GM18511 (cell line): ENCODE measurements around the gene MEI1.

Source experiments
- ATAC-seq: cut with Tn5 transposase; IDR thresholded peaks from one replicate; pipeline ENCODE4 v1.9.1; 2021; ENCODE audit warnings: mild to moderate bottlenecking, moderate library complexity; ENCODE audit not compliant: unreplicated experiment

Gene MEI1

DNA sequence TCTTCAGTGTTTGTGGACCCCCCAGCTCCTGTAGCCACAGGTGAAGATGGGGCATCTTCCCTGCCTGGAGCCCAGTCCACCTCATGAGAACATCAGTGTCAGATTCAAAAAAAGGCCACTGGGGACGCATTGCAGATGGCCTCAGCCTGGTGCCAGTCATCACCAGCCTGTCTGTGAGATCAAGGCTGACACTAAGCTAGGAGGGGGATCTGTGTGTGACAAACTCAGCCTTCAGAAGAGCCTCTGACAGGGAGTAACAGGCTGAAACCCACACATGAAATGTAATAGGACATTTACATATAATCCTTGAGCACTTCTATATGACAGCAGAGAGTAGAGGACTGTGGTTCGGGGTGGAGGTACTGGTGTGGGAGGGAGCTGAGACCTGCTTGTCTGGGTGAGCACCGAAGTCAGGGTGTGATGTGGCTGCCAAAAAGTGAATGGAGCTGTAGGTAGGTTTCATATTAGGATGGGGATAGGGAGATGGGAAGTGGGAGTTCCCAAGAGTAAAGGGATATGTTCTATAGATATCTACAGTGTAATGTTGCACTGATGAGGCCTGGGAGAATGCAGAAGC lies 80.7 kb downstream of the MEI1 start:
- no peak for ATAC-seq

- ATAC-seq: peak; percentile 97
Observed at GRCh38 chr22:41780746-41781505, 81.6 kb downstream of the MEI1 start.

- peak; percentile 53 for ATAC-seq
Observed at GRCh38 chr22:41781507-41781906, 82.2 kb downstream of the MEI1 start.

GRCh38 chr22:41782316-41782715 lies 83.0 kb downstream of the MEI1 start:
- ATAC-seq: no peak

DNA sequence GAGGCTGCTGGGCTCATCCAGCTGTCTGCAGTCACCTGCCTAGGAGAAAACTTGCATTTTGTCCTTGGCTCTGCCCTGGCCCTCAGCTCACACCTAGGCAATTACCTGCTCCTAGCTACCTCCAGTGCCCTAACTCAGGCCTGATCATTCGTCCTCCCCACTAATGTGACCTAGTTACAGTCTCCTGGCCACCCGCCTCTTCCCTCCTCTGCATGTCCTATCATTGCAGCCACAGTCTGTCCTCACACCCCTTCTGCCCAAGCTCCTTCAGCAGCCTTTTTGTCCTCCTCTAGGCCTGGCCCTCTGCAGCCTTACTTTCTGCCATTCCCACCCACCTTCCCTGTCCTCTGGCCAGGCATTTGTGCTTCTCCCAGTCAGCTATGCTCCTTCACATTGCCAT lies 83.4 kb downstream of the MEI1 start:
- ATAC-seq: no peak

- no peak for ATAC-seq
Observed at GRCh38 chr22:41787331-41787730, 88.0 kb downstream of the MEI1 start.

GRCh38 chr22:41793871-41794270 lies 94.6 kb downstream of the MEI1 start:
- no peak for ATAC-seq

- ATAC-seq: no peak
Observed at GRCh38 chr22:41798736-41799135, 99.4 kb downstream of the MEI1 start.

GRCh38 chr22:41799486-41800347 lies 100.4 kb downstream of the MEI1 start:
- peak; percentile 36 for ATAC-seq

- peak; percentile 91 for ATAC-seq
Observed at GRCh38 chr22:41800348-41801146, 101.2 kb downstream of the MEI1 start, which contains the start of gene CCDC134. Gene CCDC134, plus strand, starts transcription at chr22:41800679. Its CDS starts 8,212 bp downstream, at chr22:41808891.

GRCh38 chr22:41801147-41801819 lies 102.0 kb downstream of the MEI1 start:
- no peak for ATAC-seq

GRCh38 chr22:41801886-41802285 lies 102.6 kb downstream of the MEI1 start:
- ATAC-seq: no peak

DNA sequence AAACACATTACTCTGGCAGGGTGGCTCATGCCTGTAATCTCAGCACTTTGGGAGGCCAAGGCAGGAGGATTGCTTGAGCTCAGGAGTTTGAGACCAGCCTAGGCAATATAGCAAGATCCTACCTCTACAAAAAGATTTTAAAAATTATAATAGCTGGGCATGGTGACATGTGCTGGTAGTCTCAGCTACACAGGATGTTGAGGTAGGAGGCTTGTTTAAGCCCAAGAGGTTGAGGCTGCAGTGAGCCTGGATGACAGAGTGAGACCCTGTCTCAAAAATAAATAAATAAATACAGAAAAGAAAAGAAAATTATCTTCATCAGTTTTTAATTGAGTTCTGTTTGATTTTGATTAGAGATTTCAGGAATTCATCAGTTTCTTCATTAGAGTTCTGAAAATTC lies 106.3 kb downstream of the MEI1 start:
- ATAC-seq: no peak

GRCh38 chr22:41808400-41808799 lies 109.1 kb downstream of the MEI1 start:
- ATAC-seq: no peak

DNA sequence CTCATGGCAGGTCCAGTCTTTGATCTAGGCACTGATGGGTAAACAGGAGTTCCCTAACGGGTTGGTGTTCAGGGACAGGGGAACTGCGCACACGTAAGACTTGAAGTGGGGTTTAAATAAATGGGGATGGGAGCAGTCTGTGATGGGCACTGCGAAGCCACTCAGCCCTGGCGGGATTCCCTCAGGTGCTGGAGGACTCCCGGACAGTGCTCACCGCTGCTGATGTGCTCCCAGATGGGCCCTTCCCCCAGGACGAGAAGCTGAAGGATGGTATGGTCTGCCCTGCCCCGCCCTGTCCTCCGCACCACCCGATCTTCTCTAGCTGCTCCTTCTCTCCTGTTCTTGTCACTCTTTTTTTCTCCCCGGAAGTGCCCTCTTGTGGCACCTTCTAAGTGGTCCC lies 110.7 kb downstream of the MEI1 start:
- ATAC-seq: no peak

GRCh38 chr22:41812805-41813545 lies 113.7 kb downstream of the MEI1 start:
- no peak for ATAC-seq

- no peak for ATAC-seq
Observed at GRCh38 chr22:41813726-41814410, 114.6 kb downstream of the MEI1 start.

DNA sequence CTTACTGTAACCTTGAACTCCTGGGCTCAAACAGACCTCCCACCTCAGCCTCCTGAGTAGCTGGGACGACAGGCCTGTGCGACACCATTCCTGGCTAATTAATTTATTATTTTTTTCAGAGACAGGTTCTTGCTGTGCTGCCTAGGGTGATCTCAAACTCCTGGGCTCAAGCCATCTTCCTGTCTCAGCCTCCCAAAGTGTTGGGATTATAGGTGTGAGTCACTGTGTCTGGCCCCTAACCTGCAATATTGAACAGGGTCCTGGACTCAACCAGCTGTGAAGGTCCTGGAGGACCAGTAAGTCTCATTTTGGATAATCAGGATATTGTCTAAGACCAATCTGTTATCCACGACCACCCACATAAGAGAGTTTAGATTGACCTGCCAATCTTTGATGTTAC lies 116.4 kb downstream of the MEI1 start:
- ATAC-seq: no peak

DNA sequence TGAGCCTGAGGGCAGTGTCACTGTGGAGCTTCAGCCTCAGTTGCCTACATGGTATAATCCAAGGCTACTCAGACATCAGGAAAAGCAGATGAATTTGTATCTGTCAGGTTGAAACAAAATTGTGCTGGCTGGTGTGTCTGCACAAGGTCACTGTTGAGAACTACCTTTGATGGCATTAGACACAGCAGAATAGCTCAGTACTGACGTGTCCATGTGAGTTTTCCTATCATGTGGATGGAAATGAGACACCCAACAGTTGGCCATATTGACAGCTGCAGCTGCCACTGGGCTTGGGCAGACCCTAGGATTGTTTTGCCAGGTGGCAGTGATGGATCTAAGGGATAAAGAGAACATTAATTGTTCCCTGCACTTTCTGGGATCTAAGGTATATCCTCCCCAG lies 116.9 kb downstream of the MEI1 start:
- no peak for ATAC-seq
